T-helper 22 cell (primary cell): Measurements from ENCODE around the gene MGRN1.

Source experiments
- DNase-seq: peaks from one replicate; pipeline ENCODE4 v3.0.0-alpha.2; 2020; ENCODE audit warnings: low read depth

Gene MGRN1

DNA sequence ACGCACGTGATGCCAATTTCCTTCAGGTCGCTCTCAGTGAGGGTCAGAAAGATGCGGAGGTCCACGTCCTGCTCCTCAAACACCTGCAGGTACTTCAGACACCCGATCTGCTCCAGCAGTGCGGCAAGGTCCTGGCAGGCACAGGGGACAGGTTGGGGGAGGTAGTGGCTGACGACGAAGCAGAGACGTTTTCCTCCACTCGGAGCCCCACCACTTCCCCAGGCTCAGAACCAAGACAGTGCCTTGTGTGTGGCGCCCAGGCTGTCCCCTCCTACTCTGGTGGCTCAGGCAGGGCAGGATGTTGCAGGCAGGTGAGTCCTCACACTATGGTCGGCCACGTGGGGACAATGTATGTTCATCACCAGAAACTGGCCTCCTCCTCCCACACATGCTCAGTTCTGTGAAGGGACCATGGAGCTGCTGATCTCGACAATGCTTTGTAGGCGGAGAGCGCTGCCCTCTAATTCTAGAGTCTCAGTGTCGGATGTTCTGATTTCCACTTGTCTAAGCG lies 74.5 kb downstream of the MGRN1 start:
- DNase-seq: no peak

DNA sequence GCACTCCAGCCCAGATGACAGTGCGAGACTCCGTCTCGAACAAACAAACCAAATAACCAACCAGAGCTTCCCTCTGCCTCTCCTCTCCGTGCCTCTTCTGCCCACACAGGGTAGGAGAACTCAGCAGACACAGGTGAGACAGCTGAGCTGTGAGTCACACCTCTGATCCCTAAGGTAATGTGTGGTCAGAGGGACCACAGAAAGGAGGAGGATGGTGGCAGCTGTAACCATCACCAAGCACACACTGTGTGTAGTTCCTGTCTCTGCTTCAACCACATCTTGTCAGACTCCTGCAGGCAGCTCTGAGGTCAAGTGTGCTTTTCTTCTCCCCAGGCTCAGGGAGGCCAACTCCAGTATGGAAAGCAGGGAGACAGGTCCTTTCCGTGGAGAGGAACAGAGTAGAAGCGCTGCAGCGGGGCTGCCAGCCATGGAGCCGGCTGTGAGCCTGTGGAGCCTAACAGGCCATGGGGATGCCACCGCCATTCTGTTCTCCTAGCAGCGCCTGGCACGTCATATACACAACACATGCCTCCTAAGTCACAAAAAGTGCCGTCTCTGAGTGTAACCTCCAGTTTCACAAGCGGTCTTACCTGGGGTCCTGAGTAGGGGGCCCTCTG lies 75.9 kb downstream of the MGRN1 start:
- DNase-seq: no peak

GRCh38 chr16:4700997-4701743 lies 76.5 kb downstream of the MGRN1 start:
- DNase-seq: no peak

- DNase-seq: no peak
Observed at GRCh38 chr16:4701791-4702465, 77.3 kb downstream of the MGRN1 start.

GRCh38 chr16:4702466-4702808 lies 77.8 kb downstream of the MGRN1 start:
- DNase-seq: no peak

GRCh38 chr16:4703906-4704305 lies 79.3 kb downstream of the MGRN1 start:
- DNase-seq: no peak

DNA sequence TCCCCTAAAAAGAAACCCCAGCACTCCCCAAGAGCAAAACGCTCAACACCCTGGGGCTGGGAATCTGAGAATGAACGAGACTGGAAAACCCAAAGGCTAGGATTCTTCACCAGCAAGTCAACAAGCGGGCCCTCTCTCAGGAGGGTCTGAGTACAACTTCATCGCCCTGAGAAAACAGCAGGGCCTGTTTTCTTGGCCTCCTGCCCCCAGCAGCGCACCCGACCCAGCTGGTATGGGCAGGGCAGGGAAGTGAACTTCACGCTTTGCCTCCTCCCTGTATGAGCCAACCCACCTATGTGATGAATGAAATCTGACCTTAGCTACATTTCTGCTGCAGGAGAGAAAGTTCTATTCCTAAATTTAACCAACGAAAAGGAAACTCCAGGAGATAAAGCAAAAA lies 79.9 kb downstream of the MGRN1 start:
- DNase-seq: no peak

GRCh38 chr16:4704913-4705312 lies 80.3 kb downstream of the MGRN1 start:
- no peak for DNase-seq

- DNase-seq: no peak
Observed at GRCh38 chr16:4706871-4707270, 82.2 kb downstream of the MGRN1 start.

DNA sequence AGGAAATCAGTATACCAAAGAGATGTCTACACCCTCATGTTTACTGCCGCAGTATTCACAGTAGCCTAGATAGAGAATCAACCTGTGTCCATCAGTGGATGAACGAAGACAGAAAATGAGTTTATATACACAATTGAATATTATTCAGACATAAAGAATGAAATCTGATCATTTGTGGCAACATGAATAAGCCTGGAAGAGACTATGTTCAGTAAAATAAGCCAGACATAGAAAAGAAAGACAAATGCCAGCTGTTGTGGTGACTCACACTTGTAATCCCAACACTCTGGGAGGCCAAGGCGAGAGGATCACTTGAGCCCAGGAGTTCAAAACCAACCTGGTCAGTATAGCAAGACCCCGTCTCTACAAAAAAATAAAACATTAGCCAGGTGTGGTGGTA lies 84.9 kb downstream of the MGRN1 start:
- no peak for DNase-seq

DNA sequence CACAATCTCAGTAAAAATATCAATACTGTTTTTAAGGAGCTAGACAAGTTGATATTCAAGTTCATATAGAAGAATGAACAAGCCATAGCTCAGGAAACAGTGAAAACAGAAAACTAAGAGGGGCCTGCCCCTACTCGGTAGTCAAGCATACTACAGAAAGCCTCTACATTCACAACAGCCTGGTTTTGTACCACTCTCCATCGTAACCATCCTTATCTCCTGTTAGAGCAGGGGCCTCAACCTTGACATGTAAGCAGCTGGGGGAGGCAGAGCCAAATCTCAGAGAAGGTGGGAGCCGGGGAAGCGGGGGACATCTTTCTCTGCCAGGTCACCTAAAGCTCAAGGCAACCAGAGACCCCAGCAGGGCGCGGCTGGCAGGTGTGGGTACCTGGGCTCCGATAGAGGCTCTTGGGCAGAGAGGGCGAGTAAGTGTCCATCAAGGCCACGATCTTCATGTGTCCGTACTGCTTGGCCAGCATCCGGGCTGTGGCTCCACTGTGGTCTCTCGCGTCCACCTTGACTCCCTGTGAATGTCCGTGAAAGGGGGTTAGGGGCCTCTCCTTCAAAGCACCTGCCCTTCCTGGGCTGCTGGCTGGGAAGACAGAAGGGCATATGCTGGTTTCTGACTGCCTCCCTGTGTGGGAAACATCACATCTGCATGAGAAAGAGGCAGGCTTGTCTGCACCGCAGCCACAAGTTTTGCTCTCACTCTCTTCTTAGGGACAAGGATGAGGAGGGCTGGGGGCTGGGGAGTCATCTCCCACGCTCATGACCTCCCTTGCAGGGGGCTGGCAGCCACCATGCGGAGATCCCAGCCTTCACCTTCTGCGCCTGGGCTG lies 89.3 kb downstream of the MGRN1 start:
- DNase-seq: no peak

- DNase-seq: no peak
Observed at GRCh38 chr16:4714996-4715395, 90.4 kb downstream of the MGRN1 start.

DNA sequence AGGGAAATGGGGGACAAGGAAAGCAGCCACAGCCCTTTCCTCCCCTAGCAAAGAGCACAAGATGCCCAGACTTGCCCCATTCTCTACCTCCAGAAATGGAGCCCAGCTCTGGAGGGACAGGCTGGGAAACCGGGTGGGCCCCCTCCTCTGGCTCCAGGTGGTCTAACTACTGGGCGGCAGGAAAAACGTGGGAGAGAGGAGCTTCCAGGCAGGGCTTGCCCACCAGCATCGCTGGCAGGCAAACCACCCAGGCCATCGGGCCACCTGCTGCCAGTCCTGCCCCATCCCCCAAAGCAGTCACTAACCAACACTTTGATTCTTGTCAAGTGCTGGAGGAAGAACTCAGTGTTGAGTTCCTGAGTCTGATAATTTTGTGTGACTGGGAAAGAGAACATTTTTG lies 93.8 kb downstream of the MGRN1 start:
- DNase-seq: no peak

- DNase-seq: no peak
Observed at GRCh38 chr16:4723071-4723767, 98.6 kb downstream of the MGRN1 start.

DNA sequence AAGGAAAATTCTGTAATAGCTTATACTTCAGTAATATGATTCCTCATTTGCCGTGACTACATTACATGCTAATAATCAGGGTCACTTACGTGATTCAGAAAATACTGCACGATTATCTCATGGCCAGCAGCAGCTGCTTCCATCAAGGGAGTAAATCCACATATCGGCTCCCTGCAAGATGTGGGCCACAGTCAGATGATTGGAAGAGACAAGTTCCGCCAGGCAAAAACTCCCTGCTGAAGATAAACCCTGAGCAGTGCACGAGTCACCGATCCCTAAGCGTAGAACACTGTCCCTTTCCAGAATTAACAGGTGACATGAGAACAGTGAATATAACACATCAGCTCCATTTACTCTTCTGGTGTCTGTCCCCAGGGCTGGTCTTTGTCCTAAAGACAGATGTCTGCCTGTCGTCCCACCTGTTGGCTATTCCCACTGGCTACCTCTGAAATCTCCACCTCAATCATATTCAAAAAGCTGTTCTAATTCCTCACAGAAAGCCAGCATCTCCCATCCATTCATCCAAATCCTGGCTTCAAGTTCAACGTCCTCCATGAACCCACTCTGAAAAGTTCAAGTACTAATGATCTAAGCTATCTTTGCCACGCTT lies 100.1 kb downstream of the MGRN1 start:
- DNase-seq: no peak

DNA sequence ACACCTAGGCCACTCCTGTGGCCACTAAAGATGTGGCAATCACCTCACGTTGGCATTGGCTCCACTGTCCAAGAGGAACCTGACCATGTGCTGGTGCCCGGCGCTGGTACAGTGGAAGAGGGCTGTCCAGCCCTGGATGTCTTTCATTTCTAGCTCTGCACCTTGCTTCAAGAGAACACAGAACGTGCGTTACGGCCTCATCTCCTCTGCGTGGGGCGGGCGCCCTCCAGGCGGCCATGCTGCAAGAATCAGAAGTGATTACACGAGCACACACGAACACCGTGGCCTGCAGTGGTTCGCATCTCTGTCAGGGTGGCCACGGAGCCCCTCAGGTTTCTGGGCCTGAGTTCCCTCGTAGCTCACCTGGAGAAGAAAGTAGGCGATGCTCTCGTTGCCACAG lies 102.0 kb downstream of the MGRN1 start:
- no peak for DNase-seq

GRCh38 chr16:4728676-4729075 lies 104.0 kb downstream of the MGRN1 start:
- no peak for DNase-seq

- no peak for DNase-seq
Observed at GRCh38 chr16:4729876-4730275, 105.2 kb downstream of the MGRN1 start.

GRCh38 chr16:4733211-4733742 lies 108.7 kb downstream of the MGRN1 start:
- DNase-seq: no peak

DNA sequence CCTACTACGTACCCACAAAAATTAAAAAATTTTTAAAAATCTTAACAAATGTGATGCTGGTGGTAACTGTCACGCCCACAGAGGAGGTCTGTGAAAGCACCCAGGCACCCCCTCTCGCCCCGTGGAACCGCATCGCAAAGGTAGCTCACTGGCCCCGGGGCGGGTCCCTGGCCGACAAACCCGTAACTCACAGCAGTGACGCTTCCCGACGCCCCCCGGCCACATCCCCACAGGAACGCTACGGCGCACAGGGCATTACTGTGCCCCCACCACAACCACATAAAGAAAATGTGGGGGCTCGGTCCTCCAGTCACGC lies 109.1 kb downstream of the MGRN1 start:
- DNase-seq: no peak

- DNase-seq: peak; percentile 72
Observed at GRCh38 chr16:4734063-4734729, 109.6 kb downstream of the MGRN1 start, which contains the start of the genes ANKS3 and DNAAF8. Gene ANKS3 (minus strand): TSS chr16:4734271. CDS start chr16:4730149, 4,122 bp downstream. Gene DNAAF8 (plus strand): TSS chr16:4734537. CDS start chr16:4736515, 1,978 bp downstream.
